ENCODE data around the gene TBCCD1.
"Not testable (repeated sequence)": the region's sequence is repeated elsewhere in the genome, so short reads cannot be mapped to it uniquely, and the experiment has no call there.

TBCCD1 gene

DNA sequence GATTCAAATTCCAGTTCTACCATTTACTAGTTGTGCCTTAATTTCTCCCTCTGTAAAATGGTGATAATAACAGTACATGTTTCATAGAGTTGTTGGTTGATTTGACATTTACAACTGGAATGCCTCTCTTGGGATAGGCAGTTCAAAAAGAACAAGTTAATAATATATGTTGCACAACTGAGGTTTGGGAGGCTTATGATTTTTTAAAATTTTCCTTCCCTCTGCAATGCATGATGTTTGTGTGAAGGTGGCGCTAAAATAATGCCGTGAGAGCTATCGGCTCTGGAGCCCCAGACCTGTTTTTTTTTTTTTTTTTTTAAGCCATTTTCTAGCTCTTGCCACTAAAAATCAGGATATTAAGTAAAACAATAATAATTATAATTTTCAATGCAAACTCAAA is 22.0 kb upstream of the TBCCD1 start:
- DNase-seq (ENCODE audit: low read depth) = peak; percentile 52
- TF ChIP-seq, protein P1, sequence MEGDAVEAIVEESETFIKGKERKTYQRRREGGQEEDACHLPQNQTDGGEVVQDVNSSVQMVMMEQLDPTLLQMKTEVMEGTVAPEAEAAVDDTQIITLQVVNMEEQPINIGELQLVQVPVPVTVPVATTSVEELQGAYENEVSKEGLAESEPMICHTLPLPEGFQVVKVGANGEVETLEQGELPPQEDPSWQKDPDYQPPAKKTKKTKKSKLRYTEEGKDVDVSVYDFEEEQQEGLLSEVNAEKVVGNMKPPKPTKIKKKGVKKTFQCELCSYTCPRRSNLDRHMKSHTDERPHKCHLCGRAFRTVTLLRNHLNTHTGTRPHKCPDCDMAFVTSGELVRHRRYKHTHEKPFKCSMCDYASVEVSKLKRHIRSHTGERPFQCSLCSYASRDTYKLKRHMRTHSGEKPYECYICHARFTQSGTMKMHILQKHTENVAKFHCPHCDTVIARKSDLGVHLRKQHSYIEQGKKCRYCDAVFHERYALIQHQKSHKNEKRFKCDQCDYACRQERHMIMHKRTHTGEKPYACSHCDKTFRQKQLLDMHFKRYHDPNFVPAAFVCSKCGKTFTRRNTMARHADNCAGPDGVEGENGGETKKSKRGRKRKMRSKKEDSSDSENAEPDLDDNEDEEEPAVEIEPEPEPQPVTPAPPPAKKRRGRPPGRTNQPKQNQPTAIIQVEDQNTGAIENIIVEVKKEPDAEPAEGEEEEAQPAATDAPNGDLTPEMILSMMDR (conservative IDR thresholded peaks at IDR 0.05; ENCODE audit: control insufficient read depth, insufficient read depth, low read depth, low read length) = peak; percentile 39
- no peak overlapping the region for H3K4me3 ChIP-seq (ENCODE audit: control insufficient read depth, low read depth, low read length)

DNA sequence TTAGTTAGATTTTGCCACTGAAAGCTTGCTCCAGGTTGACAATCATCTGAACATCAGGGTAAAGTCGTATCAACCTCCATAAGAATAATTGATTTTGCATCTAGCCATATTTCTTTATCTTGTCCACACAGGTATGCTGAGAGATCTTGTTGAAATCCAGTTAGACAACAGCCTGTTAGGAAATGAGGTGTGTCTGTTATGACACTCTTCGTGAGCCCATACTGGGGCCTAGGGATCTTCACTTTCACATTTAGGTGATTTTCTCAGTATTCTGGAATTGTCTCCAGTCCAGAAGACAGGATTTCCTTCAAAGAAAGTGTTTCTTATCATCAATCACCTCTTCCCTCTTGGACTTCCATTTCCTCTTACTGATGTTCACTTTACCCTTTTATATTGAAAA is 21.5 kb upstream of the TBCCD1 start:
- no peak overlapping the region for H3K4me3 ChIP-seq (ENCODE audit: control insufficient read depth, low read depth, low read length)
- no peak for DNase-seq (ENCODE audit: low read depth)
- TF ChIP-seq, protein P1 (conservative IDR thresholded peaks at IDR 0.05; ENCODE audit: control insufficient read depth, insufficient read depth, low read depth, low read length) = no peak

DNA sequence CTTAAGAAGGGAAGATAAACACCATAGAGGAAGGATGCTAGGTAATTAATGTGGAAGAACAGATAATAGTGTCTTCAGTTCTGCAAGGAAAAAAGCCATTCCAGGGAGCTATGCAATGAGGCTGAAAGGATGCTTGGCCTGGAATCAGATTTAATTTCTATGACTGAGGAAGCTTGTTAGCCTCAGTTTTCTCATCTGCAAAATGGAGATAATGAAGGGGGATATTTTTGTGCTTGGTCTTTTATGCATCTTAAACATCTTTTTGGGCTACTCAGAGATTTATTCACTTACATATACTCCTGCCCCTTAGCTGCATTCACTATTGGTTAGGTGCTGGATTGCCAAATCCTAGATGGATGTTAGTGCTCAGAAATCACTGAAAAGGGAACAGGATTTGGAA is 20.0 kb upstream of the TBCCD1 start:
- H3K4me3 ChIP-seq (ENCODE audit: control insufficient read depth, low read depth, low read length) = no peak overlapping the region
- DNase-seq (ENCODE audit: low read depth) = no peak
- TF ChIP-seq, protein P1 (conservative IDR thresholded peaks at IDR 0.05; ENCODE audit: control insufficient read depth, insufficient read depth, low read depth, low read length) = no peak

DNA sequence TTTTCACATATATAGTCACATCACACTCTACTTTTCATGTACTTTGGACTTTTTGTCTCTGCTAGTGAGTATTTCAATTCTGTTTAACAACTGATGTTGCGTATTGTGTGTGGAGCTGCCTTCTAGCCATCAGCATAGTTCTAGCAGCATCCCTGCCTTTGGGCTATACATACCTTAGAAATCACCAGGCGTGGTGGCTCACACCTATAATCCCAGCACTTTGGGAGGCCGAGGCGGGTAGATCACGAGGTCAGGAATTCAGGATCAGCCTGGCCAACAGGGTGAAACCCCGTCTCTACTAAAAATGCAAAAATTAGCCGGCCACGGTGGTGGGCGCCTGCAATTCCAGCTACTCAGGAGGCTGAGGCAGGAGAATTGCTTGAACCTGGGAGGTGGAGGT is 19.1 kb upstream of the TBCCD1 start:
- not testable (repeated sequence) for DNase-seq (ENCODE audit: low read depth); H3K4me3 ChIP-seq (ENCODE audit: control insufficient read depth, low read depth, low read length)

DNA sequence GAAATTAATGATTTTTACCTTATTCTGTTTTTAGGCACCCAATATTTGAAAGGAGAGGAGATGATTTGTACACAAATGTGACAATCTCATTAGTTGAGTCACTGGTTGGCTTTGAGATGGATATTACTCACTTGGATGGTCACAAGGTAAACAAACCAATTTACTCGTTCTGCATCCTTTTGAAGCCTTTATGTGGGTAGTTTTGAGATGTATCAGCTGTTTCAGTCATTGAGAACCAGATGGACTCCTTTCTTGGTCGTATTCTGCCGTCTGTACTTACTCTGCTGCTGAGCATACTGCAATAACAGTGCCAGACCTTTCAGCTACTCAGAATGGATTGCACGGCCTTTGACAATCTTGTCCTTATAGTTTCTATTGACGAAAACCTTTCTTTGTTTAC is 16.7 kb upstream of the TBCCD1 start:
- peak; percentile 74 for DNase-seq (ENCODE audit: low read depth)

DNA sequence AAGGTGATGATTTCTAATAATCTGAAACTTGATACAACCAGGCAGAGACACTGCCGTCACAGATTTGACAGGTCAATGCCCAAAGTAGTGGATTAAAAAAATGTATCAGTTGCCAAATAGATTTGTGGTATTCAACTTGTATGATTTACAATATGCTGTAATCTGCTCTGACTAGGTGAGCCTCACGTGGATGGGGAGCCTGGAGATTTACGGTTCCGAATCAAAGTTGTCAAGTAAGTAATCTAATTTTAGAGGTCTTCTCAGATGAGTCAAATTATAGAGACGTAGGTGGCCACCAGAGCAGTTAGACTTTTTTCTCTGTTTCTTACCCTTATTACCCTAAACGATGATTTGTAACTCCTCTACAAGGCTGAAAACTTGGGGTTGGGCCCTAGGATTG is 15.4 kb upstream of the TBCCD1 start:
- TF ChIP-seq, protein P1 (conservative IDR thresholded peaks at IDR 0.05; ENCODE audit: control insufficient read depth, insufficient read depth, low read depth, low read length) = no peak
- DNase-seq (ENCODE audit: low read depth) = no peak
- no peak overlapping the region for H3K4me3 ChIP-seq (ENCODE audit: control insufficient read depth, low read depth, low read length)

More for the DNA sequence above, 16.7 kb upstream of the TBCCD1 start:
- no peak overlapping the region for H3K4me3 ChIP-seq (ENCODE audit: control insufficient read depth, low read depth, low read length)
- TF ChIP-seq, protein P1 (conservative IDR thresholded peaks at IDR 0.05; ENCODE audit: control insufficient read depth, insufficient read depth, low read depth, low read length) = no peak

DNA sequence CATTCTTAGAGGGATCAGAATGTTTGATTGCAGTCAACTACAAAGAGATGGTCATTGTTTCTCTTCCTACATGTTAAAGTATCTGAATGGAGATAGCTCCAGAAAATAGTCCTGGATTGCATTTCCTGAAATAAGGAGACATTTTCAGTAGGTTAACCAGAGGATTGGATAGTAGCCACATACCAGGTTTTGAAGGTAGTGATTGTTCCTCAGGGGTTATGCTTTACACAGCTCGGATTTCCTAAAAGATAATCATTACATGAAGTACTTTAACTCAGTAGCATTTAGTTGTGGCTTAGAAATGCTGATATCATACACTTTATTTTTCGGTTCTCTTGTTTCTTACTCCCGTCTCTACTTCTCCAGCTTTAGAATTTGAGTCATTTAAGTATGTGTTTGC is 13.6 kb upstream of the TBCCD1 start:
- TF ChIP-seq, protein P1 (conservative IDR thresholded peaks at IDR 0.05; ENCODE audit: control insufficient read depth, insufficient read depth, low read depth, low read length) = no peak
- no peak overlapping the region for H3K4me3 ChIP-seq (ENCODE audit: control insufficient read depth, low read depth, low read length)
- no peak for DNase-seq (ENCODE audit: low read depth)
